Stimulated activated CD8-positive, alpha-beta memory T cell treated with anti-CD3 and anti-CD28 coated beads, Interleukin-7, amount 100 ng/mL, for 48 hours (primary cell): ENCODE measurements around the gene TSNAXIP1.

Experiments
- DNase-seq, 2 donors: peaks; one replicate each; pipeline ENCODE4 v3.0.0-alpha.2; 2020; ENCODE audit warnings: low read depth in 1 of 2; ENCODE audit errors: extremely low read depth in 1 of 2

Gene TSNAXIP1

DNA sequence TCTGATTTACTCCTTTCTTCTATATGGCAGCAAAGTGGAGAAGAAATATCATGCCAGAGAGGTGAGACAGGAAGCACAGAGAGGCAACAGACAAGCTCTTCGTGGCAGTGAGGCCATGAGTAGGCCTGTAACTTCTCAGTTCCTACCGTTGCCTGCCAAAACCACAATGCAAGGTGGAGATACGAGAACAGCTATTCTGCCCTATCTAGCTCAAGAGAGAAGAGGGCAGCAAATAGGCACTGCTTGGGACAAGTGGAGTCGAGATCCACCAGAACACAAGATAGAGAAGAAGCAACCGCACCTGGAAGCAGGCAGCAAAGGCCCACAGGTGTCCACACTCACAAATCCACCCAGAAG is 25.1 kb upstream of the TSNAXIP1 start:
- DNase-seq = no peak

DNA sequence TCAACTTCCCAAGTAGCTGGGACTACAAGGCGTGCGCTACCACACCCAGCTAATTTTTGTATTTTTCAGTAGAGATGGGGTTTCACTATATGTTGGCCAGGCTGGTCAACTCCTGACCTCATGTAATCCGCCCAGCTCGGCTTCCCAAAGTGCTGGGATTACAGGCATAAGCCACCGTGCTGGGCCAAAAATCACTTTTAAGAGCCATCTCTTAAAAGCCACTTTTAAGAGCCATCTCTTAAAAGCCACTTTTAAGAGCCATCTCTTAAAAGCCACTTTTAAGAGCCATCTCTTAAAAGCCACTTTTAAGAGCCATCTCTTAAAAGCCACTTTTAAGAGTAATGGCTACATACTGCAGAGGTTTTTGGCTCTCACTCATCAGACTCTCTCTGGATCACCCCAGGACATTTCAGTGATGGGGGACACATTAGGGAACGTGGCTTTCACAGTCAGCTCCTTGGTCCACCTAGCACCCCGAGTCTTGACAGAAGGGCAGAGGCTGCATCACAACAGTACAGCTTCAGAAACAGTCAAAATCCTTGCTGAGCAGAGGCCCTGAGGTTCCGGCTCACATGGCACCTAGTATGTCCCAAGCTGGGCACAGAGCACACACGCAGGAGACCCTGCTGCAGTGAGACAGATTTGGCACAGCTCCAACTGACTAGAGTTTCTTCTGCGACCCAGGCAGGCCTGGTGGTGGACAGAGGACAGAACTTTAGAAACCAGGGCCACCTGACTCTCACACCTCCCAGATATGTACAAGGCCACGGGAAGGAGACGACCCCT is 23.9 kb upstream of the TSNAXIP1 start:
- no peak for DNase-seq

DNA sequence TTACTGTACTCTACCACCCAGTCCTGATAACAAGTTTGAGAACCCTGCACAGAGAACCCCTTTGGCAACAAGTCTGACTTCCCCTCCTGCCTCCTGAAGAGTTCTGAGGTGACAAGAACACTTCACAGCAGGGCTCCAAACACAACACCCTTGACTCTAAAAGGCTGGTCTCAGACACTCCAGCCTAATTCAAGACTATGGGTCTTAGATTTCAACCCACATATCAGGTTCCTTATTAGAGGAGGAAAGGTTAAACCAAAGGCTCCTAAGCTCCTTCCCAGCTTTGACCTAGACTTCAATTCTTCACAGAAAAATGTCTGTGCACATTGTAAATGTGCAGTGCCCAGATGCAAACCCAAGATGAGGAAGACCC is 23.4 kb upstream of the TSNAXIP1 start:
- no peak for DNase-seq

DNA sequence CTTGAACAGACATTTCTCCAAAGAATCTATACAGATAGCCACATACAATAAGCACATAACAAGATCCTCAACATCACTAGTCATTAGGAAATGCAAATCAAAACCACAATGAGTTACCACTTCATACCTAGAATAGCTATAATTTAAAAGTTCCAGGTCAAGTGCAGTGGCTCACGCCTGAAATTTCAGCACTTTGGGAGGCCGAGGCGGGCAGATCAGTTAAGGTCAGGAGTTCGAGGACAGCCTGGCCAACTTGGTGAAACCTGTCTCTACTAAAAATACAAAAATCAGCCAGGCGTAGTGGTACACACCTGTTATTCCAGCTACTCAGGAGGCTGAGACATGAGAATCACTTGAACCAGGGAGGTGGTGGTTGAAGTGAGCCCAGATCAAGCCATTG is 20.2 kb upstream of the TSNAXIP1 start:
- no peak for DNase-seq

DNA sequence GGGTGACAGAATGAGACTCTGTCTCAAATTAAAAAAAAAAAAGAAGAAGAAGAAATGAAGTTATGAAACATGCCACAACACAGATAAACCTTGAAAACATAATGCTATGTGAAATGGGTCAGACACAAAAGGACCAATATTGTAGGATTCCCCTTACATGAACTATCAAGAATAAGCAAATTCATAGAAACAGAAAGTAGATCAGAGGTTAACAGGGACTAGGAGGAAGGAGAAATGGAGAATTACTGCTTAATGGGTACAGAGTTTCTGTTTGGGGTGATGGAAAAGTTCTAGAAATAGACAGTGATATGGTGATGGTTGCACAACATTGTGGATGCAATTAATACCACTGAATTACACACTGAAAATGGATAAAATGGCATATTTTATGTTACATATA is 16.6 kb upstream of the TSNAXIP1 start:
- no peak for DNase-seq

DNA sequence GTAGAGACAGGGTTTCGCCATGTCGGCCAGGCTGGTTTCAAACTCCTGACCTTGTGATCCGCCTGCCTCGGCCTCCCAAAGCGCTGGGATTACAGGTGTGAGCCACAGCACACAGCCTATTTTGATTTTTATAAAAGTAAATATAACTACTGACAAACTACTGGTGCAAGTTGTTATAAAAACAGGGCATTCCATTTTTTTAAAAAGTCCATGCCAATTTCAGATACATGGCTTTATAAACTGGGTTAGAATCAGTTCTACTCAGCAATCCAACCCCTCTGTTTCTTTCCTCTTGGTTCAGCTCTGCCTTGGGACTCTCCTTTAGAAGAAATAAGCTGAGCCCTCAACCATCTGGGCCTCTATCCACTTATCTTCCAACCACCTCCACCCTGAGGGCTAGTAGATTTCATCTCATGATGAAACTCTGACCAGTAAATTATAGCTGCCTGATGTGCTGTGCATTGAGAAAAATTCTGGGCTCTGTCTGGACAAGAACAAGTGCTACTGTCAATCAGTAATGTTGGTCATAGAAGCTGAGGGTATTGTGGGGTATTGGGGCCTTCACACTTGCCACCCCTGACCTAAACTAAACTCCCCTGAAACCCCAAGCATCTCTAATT is 10.5 kb upstream of the TSNAXIP1 start:
- DNase-seq = no peak

DNA sequence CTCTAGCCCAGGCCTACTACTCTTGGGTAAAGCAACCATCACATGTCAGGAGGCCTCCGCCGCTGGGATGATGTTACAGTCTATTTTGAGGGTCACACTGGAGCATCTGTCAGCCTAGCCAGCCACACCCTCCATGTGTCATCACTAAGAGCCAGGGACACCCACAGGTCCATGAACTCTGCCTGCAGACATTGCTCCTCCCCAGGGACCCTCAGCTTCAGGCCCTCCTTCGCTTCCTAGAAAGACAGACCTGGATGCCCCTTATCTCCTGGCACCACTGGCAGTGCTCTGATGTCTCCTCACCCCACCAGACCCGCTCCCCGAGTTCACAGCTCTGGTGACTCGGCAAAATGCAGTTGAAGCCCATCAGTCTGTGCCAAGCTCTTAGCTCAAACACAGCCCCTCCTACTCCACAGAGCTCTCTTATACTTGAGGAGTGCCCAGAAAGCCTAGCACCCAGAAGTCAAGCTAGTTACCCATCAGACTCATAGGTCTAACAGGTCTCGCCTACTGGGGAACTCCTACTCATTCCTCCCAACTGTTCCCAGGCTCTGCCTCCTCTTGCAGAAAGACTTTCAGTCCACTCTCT is 6.3 kb upstream of the TSNAXIP1 start:
- no peak for DNase-seq

DNA sequence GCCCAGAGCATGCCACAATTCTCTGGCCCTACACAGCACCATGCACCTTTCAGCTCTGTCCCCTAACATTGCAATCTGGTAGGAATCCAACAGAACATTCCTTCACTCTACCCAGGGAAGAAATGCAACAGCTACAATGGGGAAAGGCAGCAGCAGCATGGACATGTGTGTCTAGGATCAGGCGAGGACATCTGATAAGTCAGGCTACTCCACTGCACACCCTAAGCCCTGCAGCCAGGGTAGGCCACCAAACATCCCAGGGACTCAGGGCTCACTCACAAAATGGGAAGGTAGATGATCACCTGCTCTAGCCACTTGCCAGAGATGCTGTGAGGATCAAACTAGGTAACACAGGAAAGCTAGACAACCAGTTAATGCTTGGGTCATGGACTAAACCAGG is 5.4 kb upstream of the TSNAXIP1 start:
- no peak for DNase-seq

- DNase-seq = no peak
Observed at GRCh38 chr16:67801883-67802282, 4.8 kb upstream of the TSNAXIP1 start.

DNA sequence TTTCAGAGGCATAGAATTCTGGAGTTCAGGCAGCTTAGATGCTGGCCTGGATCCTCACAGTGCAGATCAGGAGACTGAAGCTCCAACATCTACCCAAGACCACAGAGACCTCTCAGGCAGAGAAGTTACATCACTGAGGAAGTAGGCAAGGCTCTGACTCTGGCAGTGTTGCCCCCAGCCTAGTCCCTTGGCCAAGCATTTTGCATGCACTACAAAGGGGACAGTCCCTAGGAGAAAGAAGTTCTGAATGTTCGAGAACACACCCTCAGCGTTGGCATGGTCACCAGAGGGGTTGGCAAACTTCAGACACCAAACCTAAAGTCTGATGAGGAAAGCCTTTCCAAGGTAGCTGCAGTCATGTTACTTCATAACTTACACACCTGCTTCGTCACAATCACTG is 2.8 kb upstream of the TSNAXIP1 start:
- no peak for DNase-seq

- DNase-seq = no peak
Observed at GRCh38 chr16:67804853-67805542, 1.7 kb upstream of the TSNAXIP1 start.

DNA sequence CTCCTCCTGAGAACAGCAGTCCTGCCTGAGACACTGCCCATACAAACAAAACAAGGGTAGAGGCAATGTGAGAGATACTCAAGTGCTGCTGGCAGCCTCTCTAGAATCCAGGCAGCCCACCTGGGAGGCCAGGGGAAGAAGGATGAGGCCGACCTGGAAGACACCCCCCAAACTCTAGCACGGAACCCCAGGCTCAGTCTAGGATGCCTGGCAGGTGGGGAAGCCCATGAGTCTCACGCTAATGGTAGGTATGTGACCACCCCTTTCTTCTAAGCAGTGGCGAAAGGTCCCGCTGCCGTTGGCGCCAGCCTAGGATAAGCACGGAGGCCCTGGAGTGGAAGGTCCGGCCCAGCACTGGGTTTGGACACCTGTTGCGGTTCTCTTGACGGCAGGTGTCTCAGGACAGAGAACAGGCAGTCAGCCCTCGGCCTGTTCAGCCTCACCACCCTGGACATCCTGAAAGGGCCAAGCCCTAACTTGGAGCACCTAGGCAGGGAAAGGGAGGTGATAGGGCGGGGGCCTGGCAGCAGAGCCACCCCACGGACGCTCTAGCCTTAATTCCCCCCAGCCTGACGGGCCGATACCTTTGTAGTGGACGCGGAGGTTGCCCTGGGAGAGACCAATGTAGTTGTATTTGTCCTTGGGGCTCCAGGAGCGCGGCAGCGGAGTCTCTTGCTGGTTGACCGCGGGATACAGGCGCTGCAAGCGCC is 816 bp upstream of the TSNAXIP1 start:
- no peak for DNase-seq

DNA sequence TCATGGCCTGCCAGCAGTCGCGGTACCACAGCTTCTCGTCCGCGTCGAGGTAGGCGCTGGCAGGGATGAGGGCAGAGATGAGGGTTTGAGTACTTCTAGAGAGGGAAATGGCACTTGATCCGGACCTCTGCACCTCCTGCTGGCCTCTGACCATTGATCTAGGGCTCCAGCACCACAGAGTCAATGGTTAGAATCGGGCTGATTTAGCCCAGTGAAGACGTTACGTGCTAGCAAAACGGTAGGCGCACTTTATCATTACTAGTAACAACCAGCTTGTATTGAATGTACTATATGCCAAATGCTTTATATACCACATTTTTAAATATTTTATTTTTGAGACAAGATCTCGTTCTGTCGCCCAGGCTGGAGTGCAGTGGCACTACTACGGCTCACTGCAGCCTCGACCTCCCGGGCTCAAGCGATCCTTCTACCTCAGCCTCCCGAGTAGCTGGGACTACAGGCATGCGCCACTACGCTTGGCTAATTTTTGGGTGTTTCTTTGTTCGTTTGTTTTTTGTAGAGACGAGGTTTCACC is 526 bp downstream of the TSNAXIP1 start:
- DNase-seq = no peak

- DNase-seq = no peak
Observed at GRCh38 chr16:67811899-67812298, 5.2 kb downstream of the TSNAXIP1 start.

GRCh38 chr16:67814567-67814966 is 7.9 kb downstream of the TSNAXIP1 start:
- DNase-seq = no peak

GRCh38 chr16:67820608-67821259 is 14.0 kb downstream of the TSNAXIP1 start:
- DNase-seq = no peak

- DNase-seq = no peak
Observed at GRCh38 chr16:67822511-67822910, 15.8 kb downstream of the TSNAXIP1 start.

DNA sequence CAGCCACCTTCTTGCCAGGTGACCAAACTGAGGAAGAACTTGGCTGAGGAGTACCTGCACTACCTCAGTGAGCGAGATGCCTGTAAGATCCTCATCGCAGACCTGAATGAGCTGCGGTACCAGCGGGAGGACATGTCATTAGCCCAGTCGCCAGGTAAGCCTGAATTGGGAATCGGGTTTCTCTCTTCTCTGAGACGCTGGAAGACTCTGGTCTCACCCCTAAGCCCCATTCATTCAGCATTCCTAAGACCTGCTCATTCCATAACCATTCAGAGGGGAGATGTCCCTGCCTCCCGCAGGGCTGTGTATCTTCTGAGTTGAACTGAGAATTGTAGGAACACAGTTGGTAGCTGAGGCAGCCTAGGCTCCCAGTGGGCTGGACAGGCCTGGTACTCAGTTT is 18.4 kb downstream of the TSNAXIP1 start:
- no peak for DNase-seq

- DNase-seq = no peak
Observed at GRCh38 chr16:67825906-67826305, 19.2 kb downstream of the TSNAXIP1 start.

GRCh38 chr16:67828651-67829050 is 22.0 kb downstream of the TSNAXIP1 start:
- DNase-seq = no peak

- DNase-seq = no peak
Observed at GRCh38 chr16:67833030-67833414, 26.3 kb downstream of the TSNAXIP1 start.
